ENCODE measurements around the gene GPRIN3.

DNA sequence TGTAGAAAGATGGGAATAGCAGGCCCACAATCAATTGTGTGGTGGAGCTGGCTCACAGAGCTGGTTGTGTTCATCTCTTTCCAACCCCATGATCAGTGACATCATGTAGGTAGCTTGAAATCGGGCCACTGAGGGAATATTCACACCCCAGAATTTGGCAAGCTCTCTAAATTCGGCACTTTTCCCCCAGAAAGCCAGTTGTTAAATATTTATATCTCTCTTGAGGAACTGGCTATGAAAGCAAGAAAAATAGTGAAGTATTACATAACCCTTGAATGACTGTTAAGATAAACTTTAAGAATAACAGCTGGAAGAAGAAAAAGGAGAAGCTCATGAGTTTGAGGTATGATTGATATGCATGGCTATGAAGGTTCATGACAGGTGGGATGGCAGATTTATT lies 38.9 kb downstream of the GPRIN3 start:
- no peak for TF ChIP-seq NR2C2 (IDR thresholded peaks at IDR 0.05; ENCODE audit: borderline replicate concordance, control insufficient read depth, insufficient read length, low read depth)
- TF ChIP-seq, protein P1, sequence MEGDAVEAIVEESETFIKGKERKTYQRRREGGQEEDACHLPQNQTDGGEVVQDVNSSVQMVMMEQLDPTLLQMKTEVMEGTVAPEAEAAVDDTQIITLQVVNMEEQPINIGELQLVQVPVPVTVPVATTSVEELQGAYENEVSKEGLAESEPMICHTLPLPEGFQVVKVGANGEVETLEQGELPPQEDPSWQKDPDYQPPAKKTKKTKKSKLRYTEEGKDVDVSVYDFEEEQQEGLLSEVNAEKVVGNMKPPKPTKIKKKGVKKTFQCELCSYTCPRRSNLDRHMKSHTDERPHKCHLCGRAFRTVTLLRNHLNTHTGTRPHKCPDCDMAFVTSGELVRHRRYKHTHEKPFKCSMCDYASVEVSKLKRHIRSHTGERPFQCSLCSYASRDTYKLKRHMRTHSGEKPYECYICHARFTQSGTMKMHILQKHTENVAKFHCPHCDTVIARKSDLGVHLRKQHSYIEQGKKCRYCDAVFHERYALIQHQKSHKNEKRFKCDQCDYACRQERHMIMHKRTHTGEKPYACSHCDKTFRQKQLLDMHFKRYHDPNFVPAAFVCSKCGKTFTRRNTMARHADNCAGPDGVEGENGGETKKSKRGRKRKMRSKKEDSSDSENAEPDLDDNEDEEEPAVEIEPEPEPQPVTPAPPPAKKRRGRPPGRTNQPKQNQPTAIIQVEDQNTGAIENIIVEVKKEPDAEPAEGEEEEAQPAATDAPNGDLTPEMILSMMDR (IDR thresholded peaks at IDR 0.05 in 2 of 3, conservative IDR thresholded peaks at IDR 0.05 in 1 of 3; ENCODE audit: control insufficient read depth in 2 of 3, extremely low read depth in 1 of 3, insufficient read depth in 1 of 3, low read depth in 3 of 3, low read length in 3 of 3) = no peak
- TF ChIP-seq POLR2A (IDR thresholded peaks at IDR 0.05; ENCODE audit: low read depth, low read length) = no peak
- TF ChIP-seq, protein P2, sequence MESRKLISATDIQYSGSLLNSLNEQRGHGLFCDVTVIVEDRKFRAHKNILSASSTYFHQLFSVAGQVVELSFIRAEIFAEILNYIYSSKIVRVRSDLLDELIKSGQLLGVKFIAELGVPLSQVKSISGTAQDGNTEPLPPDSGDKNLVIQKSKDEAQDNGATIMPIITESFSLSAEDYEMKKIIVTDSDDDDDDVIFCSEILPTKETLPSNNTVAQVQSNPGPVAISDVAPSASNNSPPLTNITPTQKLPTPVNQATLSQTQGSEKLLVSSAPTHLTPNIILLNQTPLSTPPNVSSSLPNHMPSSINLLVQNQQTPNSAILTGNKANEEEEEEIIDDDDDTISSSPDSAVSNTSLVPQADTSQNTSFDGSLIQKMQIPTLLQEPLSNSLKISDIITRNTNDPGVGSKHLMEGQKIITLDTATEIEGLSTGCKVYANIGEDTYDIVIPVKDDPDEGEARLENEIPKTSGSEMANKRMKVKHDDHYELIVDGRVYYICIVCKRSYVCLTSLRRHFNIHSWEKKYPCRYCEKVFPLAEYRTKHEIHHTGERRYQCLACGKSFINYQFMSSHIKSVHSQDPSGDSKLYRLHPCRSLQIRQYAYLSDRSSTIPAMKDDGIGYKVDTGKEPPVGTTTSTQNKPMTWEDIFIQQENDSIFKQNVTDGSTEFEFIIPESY (IDR thresholded peaks at IDR 0.05) = no peak
- TF ChIP-seq RAD51 (IDR thresholded peaks at IDR 0.05) = no peak
- TF ChIP-seq MXI1 (IDR thresholded peaks at IDR 0.05; ENCODE audit: low read depth, low read length) = no peak
- TF ChIP-seq ZNF274 (IDR thresholded peaks at IDR 0.05; ENCODE audit: insufficient read depth, insufficient read length) = no peak
- TF ChIP-seq, protein P3, sequence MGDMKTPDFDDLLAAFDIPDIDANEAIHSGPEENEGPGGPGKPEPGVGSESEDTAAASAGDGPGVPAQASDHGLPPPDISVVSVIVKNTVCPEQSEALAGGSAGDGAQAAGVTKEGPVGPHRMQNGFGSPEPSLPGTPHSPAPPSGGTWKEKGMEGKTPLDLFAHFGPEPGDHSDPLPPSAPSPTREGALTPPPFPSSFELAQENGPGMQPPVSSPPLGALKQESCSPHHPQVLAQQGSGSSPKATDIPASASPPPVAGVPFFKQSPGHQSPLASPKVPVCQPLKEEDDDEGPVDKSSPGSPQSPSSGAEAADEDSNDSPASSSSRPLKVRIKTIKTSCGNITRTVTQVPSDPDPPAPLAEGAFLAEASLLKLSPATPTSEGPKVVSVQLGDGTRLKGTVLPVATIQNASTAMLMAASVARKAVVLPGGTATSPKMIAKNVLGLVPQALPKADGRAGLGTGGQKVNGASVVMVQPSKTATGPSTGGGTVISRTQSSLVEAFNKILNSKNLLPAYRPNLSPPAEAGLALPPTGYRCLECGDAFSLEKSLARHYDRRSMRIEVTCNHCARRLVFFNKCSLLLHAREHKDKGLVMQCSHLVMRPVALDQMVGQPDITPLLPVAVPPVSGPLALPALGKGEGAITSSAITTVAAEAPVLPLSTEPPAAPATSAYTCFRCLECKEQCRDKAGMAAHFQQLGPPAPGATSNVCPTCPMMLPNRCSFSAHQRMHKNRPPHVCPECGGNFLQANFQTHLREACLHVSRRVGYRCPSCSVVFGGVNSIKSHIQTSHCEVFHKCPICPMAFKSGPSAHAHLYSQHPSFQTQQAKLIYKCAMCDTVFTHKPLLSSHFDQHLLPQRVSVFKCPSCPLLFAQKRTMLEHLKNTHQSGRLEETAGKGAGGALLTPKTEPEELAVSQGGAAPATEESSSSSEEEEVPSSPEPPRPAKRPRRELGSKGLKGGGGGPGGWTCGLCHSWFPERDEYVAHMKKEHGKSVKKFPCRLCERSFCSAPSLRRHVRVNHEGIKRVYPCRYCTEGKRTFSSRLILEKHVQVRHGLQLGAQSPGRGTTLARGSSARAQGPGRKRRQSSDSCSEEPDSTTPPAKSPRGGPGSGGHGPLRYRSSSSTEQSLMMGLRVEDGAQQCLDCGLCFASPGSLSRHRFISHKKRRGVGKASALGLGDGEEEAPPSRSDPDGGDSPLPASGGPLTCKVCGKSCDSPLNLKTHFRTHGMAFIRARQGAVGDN (IDR thresholded peaks at IDR 0.05) = no peak
- TF ChIP-seq POLR2AphosphoS5 (IDR thresholded peaks at IDR 0.05; ENCODE audit: low read length) = no peak
- TF ChIP-seq EZH2 (IDR thresholded peaks at IDR 0.05; ENCODE audit: borderline replicate concordance, control insufficient read depth, low read depth, low read length) = no peak
- no peak for TF ChIP-seq BHLHE40 (IDR thresholded peaks at IDR 0.05; ENCODE audit: borderline replicate concordance in 1 of 2, low read depth in 2 of 2, low read length in 1 of 2)
